ENCODE results near the gene ATP1B2. TPM values are rescaled to one million over a fixed set of nuclear protein-coding genes. Genes with fewer than 3 reads are reported as not detected.

Gene ATP1B2
- total and polyA plus RNA-seq, 9 of the 15 experiments (the other 6 are each of a cell fraction or from before 2014, with no cell fraction given): 0.23 to 6.0 (median 0.99) TPM

DNA sequence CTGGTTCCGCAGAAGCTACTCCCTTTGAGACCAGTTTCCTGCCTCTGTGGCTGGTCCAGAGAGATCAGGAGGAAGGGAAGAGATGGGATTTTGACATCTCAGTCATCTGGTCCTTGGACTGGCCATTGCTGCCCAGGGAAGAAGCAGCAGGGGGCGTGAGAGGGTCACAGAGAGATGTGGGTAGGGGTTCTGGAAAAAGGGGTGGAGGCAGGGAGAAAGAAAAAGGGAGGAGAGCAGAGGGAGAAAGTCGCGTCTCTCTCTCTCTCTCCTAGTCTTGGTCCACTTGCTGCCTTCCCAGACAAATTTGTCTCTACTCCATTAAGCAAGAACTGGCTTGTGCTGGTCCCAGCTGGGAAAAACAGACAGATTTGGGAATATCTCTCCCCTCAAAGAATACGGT lies 16.3 kb upstream of the ATP1B2 start:
- Histone ChIP-seq H3K36me3 (ENCODE audit: control insufficient read depth, insufficient read depth, low read length) (no peaks in the 10 kb centered on the region), H3K9ac (ENCODE audit: insufficient read depth in 1 of 2, low read depth in 2 of 2, low read length in 2 of 2) (peak overlapping the region in 1 of 2 experiments; percentile 28; a peak in 1 of 4 replicates), H3K9me1 (ENCODE audit: control insufficient read depth, insufficient read depth, low read length) (no peaks in the 10 kb centered on the region), H3K79me2 (ENCODE audit: control insufficient read depth, insufficient read depth, low read length) (no peaks in the 10 kb centered on the region), H3K27ac (ENCODE audit: extremely low read depth, low read depth, low read length) (no peak overlapping the region), H3K4me2 (ENCODE audit: insufficient read depth, low read length) (peak overlapping the region; percentile 41; the same call in 1 of the 2 replicates), H3K9me3 (replicated peaks; ENCODE audit: control insufficient read depth, insufficient read depth, low read depth, low read length) (no peaks in the 10 kb centered on the region), H2AFZ (ENCODE audit: low read depth, low read length) (peak overlapping the region; percentile 59), H4K20me1 (replicated peaks; ENCODE audit: control insufficient read depth, insufficient read depth, low read length) (no peaks in the 10 kb centered on the region), H3K27me3 (ENCODE audit: control insufficient read depth in 2 of 2, insufficient read depth in 2 of 2, low read length in 2 of 2) (no peaks in the 10 kb centered on the region), H3K4me1 (replicated peaks in 1 of 2; ENCODE audit: control insufficient read depth in 2 of 2, insufficient read depth in 2 of 2, low read length in 2 of 2) (peaks cover 0 to 8% of the 10 kb centered on the region in 2 experiments; a peak in 3 of 5 replicates), H3K4me3 (no peak overlapping the region)
- FAIRE-seq: peak; percentile 71
- peak; percentile 88 for ATAC-seq
- BruUV-seq (replicated peaks): no TSS peak
- peak; percentile 70 to 79 (median 74) for DNase-seq (ENCODE audit: extremely low read depth in 1 of 4, low spot score in 3 of 4)
- intact Hi-C loops (cut with micrococcal nuclease) (loop anchor here (1.0 kb wide), 2 partner anchors 54 to 83 kb away; partner anchors contain the start of genes DNAH2 and WRAP53), in situ Hi-C loops (cut with MboI) (loop anchor here (5.0 kb wide), 1 partner anchor 53 kb away; the partner anchor contains the start of genes TP53 and WRAP53)
- 11% methylated on average over 3 of the region's 5 CpGs for WGBS (ENCODE audit: insufficient coverage, low coverage, missing lambda C conversion rate)
- CTCF ChIA-PET (ENCODE audit: low intra/inter-chr PET ratio): interaction anchor here (1.1 to 2.9 kb wide), 3 partner anchors 39 to 84 kb away, joined by 4 to 18 read pairs (median 5); partner anchors contain the start of genes DNAH2, TP53 and WRAP53
- POLR2A ChIA-PET: interaction anchor here (1.2 to 3.4 kb wide), 2 partner anchors 16 to 52 kb away, joined by 4 to 21 read pairs; partner anchors contain the start of genes ATP1B2 and TP53
- no peak for TF ChIP-seq ZBTB12 (CRISPR knock-in tag; IDR thresholded peaks at IDR 0.05)
- no peak for TF ChIP-seq DACH1 (IDR thresholded peaks at IDR 0.05; ENCODE audit: partially characterized antibody)
- TF ChIP-seq, protein P1, sequence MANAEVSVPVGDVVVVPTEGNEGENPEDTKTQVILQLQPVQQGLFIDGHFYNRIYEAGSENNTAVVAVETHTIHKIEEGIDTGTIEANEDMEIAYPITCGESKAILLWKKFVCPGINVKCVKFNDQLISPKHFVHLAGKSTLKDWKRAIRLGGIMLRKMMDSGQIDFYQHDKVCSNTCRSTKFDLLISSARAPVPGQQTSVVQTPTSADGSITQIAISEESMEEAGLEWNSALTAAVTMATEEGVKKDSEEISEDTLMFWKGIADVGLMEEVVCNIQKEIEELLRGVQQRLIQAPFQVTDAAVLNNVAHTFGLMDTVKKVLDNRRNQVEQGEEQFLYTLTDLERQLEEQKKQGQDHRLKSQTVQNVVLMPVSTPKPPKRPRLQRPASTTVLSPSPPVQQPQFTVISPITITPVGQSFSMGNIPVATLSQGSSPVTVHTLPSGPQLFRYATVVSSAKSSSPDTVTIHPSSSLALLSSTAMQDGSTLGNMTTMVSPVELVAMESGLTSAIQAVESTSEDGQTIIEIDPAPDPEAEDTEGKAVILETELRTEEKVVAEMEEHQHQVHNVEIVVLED (CRISPR knock-in tag; IDR thresholded peaks at IDR 0.05): no peak
- peak; percentile 43; the same call in 1 of the 2 replicates for TF ChIP-seq RB1 (IDR thresholded peaks at IDR 0.05; ENCODE audit: low read depth)
- TF ChIP-seq, protein P2, sequence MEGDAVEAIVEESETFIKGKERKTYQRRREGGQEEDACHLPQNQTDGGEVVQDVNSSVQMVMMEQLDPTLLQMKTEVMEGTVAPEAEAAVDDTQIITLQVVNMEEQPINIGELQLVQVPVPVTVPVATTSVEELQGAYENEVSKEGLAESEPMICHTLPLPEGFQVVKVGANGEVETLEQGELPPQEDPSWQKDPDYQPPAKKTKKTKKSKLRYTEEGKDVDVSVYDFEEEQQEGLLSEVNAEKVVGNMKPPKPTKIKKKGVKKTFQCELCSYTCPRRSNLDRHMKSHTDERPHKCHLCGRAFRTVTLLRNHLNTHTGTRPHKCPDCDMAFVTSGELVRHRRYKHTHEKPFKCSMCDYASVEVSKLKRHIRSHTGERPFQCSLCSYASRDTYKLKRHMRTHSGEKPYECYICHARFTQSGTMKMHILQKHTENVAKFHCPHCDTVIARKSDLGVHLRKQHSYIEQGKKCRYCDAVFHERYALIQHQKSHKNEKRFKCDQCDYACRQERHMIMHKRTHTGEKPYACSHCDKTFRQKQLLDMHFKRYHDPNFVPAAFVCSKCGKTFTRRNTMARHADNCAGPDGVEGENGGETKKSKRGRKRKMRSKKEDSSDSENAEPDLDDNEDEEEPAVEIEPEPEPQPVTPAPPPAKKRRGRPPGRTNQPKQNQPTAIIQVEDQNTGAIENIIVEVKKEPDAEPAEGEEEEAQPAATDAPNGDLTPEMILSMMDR (IDR thresholded peaks at IDR 0.05 in 2 of 3, conservative IDR thresholded peaks at IDR 0.05 in 1 of 3; ENCODE audit: insufficient read depth in 2 of 3, low read depth in 1 of 3, low read length in 3 of 3): peak; percentile 74 to 86 (median 74)
- peak; percentile 59 for TF ChIP-seq CC2D1A (IDR thresholded peaks at IDR 0.05)
- no peak for TF ChIP-seq ELF1 (tag; IDR thresholded peaks at IDR 0.05)
- 0 out of 4 replicates have a peak, but pooled peaks of 1 of the 2 experiments have one; percentile 16 for TF ChIP-seq TBL1XR1 (IDR thresholded peaks at IDR 0.05; ENCODE audit: low read length in 2 of 2)
- no peak for TF ChIP-seq ZNF143 (CRISPR knock-in tag; IDR thresholded peaks at IDR 0.05)
- TF ChIP-seq MAZ (CRISPR knock-in tag; conservative IDR thresholded peaks at IDR 0.05 in 1 of 2, IDR thresholded peaks at IDR 0.05 in 1 of 2): peak in 1 of 2 experiments; percentile 60; a peak in 2 of 4 replicates
- TF ChIP-seq, protein P3, sequence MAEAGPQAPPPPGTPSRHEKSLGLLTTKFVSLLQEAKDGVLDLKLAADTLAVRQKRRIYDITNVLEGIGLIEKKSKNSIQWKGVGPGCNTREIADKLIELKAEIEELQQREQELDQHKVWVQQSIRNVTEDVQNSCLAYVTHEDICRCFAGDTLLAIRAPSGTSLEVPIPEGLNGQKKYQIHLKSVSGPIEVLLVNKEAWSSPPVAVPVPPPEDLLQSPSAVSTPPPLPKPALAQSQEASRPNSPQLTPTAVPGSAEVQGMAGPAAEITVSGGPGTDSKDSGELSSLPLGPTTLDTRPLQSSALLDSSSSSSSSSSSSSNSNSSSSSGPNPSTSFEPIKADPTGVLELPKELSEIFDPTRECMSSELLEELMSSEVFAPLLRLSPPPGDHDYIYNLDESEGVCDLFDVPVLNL (CRISPR knock-in tag; IDR thresholded peaks at IDR 0.05; ENCODE audit: low read depth): no peak
- peak; percentile 51; the same call in 1 of the 2 replicates for TF ChIP-seq CTBP1 (IDR thresholded peaks at IDR 0.05; ENCODE audit: borderline replicate concordance)
- TF ChIP-seq ARID2 (IDR thresholded peaks at IDR 0.05): peak; percentile 72
- no peak for TF ChIP-seq ZNF77 (CRISPR knock-in tag; IDR thresholded peaks at IDR 0.05)
- TF ChIP-seq, protein P4, sequence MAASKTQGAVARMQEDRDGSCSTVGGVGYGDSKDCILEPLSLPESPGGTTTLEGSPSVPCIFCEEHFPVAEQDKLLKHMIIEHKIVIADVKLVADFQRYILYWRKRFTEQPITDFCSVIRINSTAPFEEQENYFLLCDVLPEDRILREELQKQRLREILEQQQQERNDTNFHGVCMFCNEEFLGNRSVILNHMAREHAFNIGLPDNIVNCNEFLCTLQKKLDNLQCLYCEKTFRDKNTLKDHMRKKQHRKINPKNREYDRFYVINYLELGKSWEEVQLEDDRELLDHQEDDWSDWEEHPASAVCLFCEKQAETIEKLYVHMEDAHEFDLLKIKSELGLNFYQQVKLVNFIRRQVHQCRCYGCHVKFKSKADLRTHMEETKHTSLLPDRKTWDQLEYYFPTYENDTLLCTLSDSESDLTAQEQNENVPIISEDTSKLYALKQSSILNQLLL (CRISPR knock-in tag; IDR thresholded peaks at IDR 0.05; ENCODE audit: borderline replicate concordance): no peak
